GM18519 (cell line): ENCODE measurements around the gene PEX26.
"Not testable (repeated sequence)": the region's sequence is repeated elsewhere in the genome, so short reads cannot be mapped to it uniquely, and the experiment has no call there.

Experiments
- ATAC-seq: cut with Tn5 transposase; IDR thresholded peaks from one replicate; pipeline ENCODE4 v1.9.1; 2021; ENCODE audit warnings: mild to moderate bottlenecking, moderate library complexity; ENCODE audit not compliant: unreplicated experiment, low FRiP score

Gene PEX26

GRCh38 chr22:18091916-18092526 lies 14.2 kb downstream of the PEX26 start:
- ATAC-seq: no peak

GRCh38 chr22:18093661-18094060 lies 15.9 kb downstream of the PEX26 start:
- ATAC-seq: no peak

- ATAC-seq: no peak
Observed at GRCh38 chr22:18095101-18095805, 17.5 kb downstream of the PEX26 start.

DNA sequence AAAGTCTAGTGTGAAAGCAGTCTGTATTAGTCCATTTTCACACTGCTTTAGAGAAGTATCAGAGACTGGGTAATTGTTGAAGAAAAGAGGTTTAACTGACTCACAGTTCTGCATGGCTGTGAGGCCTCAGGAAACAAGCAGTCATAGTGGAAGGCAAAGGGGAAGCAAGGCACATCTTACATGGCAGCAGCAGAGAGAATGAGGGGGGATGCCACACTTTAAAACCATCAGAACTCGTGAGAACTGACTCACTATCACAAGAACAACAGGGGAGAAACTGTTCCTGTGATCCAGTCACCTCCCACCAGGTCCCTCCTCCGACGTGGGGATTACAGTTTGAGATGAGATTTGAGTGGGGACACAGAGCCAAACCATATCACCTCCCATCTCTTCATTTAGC lies 19.0 kb downstream of the PEX26 start:
- no peak for ATAC-seq

GRCh38 chr22:18100781-18101180 lies 23.0 kb downstream of the PEX26 start:
- ATAC-seq: no peak

- no peak for ATAC-seq
Observed at GRCh38 chr22:18101536-18101935, 23.7 kb downstream of the PEX26 start.

DNA sequence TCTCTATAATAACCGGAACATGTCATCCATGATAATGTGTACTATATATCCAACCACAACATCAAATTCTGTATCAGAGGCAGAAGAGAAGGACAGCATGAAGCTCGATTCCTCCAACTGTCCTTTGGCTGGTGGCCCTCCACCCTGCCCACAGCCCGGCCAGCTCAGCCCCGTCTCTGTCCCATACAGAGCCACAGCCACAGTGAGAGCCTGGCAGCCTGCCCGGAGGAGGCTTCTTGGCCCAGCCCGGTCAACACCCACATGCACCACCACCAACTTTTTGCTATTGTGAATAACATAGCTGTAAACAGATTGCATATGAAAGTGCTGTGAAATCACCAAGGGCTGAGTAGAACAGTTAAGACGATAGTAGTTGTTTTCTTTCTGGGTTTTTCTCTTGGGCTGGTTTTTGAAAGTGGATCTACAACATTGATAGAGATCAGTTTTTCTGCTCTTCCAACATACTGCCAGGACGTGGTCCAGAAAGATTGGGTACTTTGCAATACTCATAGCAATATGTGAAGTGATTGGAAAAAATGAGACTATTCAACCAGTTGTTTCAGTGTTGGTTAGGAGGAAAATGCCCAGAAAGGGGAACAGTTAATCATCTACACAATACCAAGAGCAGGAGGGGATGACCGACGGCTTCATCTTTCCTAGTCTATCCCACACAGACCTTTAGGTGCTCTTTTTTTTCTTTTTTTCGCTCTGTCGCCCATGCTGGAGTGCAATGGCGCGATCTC lies 25.9 kb downstream of the PEX26 start:
- ATAC-seq: no peak

GRCh38 chr22:18104566-18104965 lies 26.8 kb downstream of the PEX26 start:
- ATAC-seq: no peak

GRCh38 chr22:18105981-18106380 lies 28.2 kb downstream of the PEX26 start:
- not testable (repeated sequence) for ATAC-seq

DNA sequence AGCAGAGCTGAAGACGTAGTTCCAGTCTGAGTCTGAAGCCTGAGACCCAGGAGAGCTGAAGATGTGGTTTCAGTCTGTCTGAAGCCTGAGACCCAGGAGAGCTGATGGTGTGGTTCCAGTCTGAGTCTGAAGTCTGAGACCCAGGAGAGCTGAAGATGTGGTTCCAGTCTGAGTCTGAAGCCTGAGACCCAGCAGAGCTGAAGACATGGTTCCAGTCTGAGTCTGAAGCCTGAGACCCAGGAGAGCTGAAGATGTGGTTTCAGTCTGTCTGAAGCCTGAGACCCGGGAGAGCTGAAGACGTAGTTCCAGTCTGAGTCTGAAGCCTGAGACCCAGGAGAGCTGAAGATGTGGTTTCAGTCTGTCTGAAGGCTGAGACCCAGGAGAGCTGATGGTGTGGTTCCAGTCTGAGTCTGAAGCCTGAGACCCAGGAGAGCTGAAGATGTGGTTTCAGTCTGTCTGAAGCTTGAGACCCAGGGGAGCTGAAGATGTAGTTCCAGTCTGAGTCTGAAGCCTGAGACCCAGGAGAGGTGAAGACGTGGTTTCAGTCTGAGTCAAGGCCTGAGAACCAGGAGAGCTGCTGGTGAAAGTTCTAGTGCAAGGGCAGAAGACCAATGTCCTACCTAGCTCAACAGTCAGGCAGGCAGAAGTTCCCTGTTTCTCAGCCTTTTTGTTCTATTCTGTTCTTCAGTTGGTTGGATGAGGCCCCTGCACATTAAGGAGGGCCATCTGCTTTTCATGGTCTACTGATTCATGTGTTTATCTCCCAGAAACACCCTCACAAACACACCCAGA lies 29.0 kb downstream of the PEX26 start:
- not testable (repeated sequence) for ATAC-seq

DNA sequence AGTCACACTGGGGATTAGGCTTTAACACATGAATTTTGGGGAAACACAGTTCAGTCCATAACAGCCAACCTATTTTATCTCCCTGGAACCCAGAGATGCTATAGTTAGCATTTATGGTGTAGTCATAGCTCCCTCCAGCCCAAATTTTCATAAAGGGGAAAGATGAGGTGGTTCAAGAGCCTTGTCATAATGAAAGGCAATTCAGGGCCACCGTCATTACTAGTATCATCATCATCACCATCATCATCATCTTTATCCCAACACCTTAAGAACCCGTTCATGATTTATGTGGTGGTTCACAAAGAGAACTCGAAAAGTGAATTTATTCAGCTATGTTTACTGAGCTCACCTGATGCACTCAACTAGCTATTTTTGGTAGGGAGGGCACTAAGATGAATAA lies 30.4 kb downstream of the PEX26 start:
- ATAC-seq: no peak

GRCh38 chr22:18109410-18110193 lies 31.8 kb downstream of the PEX26 start:
- ATAC-seq: no peak

- ATAC-seq: no peak
Observed at GRCh38 chr22:18110194-18110953, 32.6 kb downstream of the PEX26 start, which contains the start of gene TUBA8. Gene TUBA8, plus strand, starts transcription at chr22:18110809. Its CDS starts 57 bp downstream, at chr22:18110866.

DNA sequence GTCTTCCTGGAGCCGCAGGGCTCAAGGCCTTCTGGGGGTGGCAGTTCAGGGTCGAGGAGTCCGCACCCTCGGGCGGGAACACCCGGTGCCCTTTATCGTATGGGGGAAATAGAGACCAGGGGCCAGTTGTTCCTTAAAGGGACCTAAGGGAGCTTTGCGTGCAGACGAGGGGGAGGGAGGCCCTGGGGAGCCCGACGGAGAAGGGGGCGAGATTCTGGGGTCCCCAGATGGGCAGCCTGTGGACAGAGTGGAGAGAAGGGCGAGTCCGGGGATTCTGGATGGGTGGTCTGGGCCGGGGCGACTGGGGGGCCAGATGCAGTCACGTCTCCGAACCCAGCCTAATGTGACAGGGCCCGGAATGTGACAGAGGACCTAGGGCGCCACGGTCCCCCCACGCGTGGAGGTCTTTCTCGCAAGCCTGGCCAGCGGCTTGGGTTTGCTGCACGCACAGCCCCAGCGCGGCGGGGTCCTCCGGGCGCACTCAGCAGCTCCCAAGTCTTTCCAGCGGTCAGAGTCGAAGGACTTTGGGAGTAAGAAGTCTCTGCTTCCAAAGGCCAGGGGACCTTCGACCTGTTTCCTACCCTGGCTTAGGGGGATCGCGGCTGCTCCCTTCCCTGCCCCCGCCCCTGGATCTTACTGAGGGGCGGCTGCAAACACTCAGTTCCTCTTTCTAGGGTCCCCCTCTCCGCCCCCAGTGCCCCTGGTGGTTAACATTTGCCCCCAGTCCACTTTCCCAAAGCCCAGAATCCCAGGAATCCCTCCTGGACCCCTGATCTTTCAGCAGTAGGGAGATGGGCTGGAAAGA lies 33.4 kb downstream of the PEX26 start:
- ATAC-seq: no peak

- ATAC-seq: no peak
Observed at GRCh38 chr22:18111759-18112330, 34.1 kb downstream of the PEX26 start.

DNA sequence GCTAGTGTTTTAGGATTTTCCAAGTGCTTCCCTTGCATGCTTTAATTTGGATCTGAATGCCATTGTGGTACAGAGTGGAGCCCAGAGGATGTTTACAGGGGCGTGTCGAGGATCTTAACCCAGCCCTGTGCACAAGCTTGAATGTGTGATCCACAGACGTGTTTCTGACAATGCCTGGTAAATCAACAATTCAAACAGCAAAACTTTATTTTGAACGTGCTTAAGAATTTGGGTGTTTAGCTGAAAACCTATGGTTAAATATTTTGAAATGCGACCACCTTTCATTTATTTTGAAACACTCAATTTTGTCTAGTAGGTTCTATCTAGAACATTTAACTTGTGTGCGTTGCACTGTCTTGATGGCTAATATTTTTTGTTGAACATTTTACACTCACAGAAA lies 34.6 kb downstream of the PEX26 start:
- ATAC-seq: no peak

DNA sequence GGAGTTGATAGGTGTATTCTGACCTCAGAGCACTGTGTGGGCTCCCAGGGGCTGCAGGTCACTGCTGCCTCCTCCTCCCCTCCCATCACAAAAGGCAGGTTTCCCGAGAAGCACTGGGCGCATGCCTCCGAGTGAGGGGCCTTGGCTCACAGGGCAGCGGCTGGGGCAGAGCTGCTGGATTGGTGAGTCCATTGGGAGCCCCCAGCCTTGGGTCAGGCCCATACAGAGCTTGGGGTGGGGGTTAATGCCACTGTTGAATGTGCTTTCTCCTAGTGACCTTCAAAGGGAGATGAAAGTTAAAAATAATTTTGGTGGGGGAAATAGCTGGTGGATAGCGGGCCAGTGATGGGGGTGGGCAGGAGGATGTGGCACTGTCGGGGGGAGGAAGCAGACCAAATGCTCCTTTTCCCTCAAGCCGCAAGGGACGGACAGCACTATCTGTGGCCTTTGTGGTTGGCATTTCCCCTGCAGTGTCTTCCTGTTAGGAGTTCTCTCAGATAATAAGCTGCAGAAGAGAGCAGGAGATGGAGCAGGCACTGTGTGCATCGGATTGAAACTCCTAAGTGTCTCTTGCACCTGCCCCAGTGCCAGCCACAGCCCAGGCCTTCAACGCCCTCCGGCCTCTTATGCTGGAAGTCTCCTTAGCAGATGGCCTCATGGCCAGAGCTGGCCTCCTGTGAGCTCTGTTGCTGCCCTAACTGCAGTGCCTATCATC lies 36.0 kb downstream of the PEX26 start:
- no peak for ATAC-seq

GRCh38 chr22:18114495-18114894 lies 36.7 kb downstream of the PEX26 start:
- ATAC-seq: no peak
